ENCODE measurements around the gene TP53TG5.

TP53TG5 gene

GRCh38 chr20:45323731-45324130, 54.4 kb downstream of the TP53TG5 start:
- DNase-seq (ENCODE audit: low read depth in 2 of 2), result no peak

GRCh38 chr20:45322952-45323383, 55.2 kb downstream of the TP53TG5 start:
- no peak for DNase-seq (ENCODE audit: low read depth in 2 of 2)
